K562 (cell line): ENCODE results near the gene GOLGB1. TPM values are rescaled to one million over a fixed set of nuclear protein-coding genes. Genes with fewer than 3 reads are reported as not detected.

Experiments
- ATAC-seq: fragments of 200-7000 bp; cut with Tn5 transposase; 3 replicates; pipeline ENCODE4 v1.9.1; 2020; ENCODE audit warnings: moderate library complexity
- BruUV-seq: library from RNA; stranded (reverse); fragments of 400-500 nt; replicated peaks from 2 replicates; lab custom pipeline; 2021; lab: Mats Ljungman, UMichigan
- CTCF ChIA-PET: fragments of 300-600 bp; formaldehyde crosslinking; extraction: SDS; loops from one replicate; lab custom pipeline; 2021; ENCODE audit warnings: low intra/inter-chr PET ratio; lab: Yijun Ruan, JAX
- POLR2A ChIA-PET: fragments of 300-600, 350-650 bp; sonication (Branson Sonifier 250); formaldehyde crosslinking; extraction: SDS; loops from one replicate; lab custom pipeline; 2021; ENCODE audit warnings: antibody characterized with exemption, inconsistent platforms; lab: Yijun Ruan, JAX
- DNase-seq, 4 experiments: peaks; one replicate each; pipeline versions ENCODE4 v3.0.0 to v3.0.0-alpha.2; 2011 to 2018; ENCODE audit warnings: low spot score in 3 of 4, mixed read lengths in 3 of 4; ENCODE audit errors: extremely low read depth in 1 of 4
- FAIRE-seq: peaks from 2 replicates; lab custom pipeline; 2011; peaks lifted over from hg19 to GRCh38; lab: Jason Lieb, UNC
- H2AFZ ChIP-seq: 2 replicates; pipeline ENCODE4 v1.6.0; 2011; ENCODE audit warnings: low read depth, low read length, control low read depth, inconsistent platforms
- H3K27ac ChIP-seq: fragments of 200-600 bp; 3 replicates; pipeline ENCODE4 v1.8.0; 2011; ENCODE audit warnings: low read depth, mild to moderate bottlenecking, control low read depth, inconsistent platforms, low read length, moderate library complexity, mixed read lengths; ENCODE audit errors: extremely low read depth
- H3K27me3 ChIP-seq, 2 experiments: fragments of 300-600 bp in 1 of 2; 2 replicates in 1 of 2; 3 replicates in 1 of 2; pipeline versions ENCODE4 v1.6.0 to v1.8.0; 2011; ENCODE audit warnings: inconsistent platforms in 2 of 2, low read length in 2 of 2, mild to moderate bottlenecking in 1 of 2, mixed read lengths in 1 of 2, moderate library complexity in 1 of 2; ENCODE audit not compliant: control insufficient read depth in 2 of 2, insufficient read depth in 2 of 2
- H3K36me3 ChIP-seq: fragments of 300-600 bp; 3 replicates; pipeline ENCODE4 v1.8.0; 2011; ENCODE audit warnings: mild to moderate bottlenecking, low read length, inconsistent platforms; ENCODE audit not compliant: control insufficient read depth, insufficient read depth
- H3K4me1 ChIP-seq, 2 experiments: fragments of 200-600 bp in 1 of 2; replicated peaks in 1 of 2; 2 replicates in 1 of 2; 3 replicates in 1 of 2; pipeline versions ENCODE4 v1.5.1 to v1.8.0; 2011; ENCODE audit warnings: inconsistent platforms in 2 of 2, low read length in 2 of 2, mild to moderate bottlenecking in 1 of 2, mixed read lengths in 1 of 2, moderate library complexity in 1 of 2; ENCODE audit not compliant: control insufficient read depth in 2 of 2, insufficient read depth in 2 of 2
- H3K4me2 ChIP-seq: 2 replicates; pipeline ENCODE4 v1.6.1; 2011; ENCODE audit warnings: low read length, control low read depth, inconsistent platforms, mixed read lengths; ENCODE audit not compliant: insufficient read depth
- H3K4me3 ChIP-seq: fragments of 200-600 bp; sonication (generic), shearing (Covaris generic); 2 replicates; pipeline ENCODE4 v1.5.1; 2016; ENCODE audit warnings: control low read depth, inconsistent platforms
- H3K79me2 ChIP-seq: fragments of 200-600 bp; 3 replicates; pipeline ENCODE4 v1.8.0; 2011; ENCODE audit warnings: low read length, inconsistent platforms; ENCODE audit not compliant: control insufficient read depth, insufficient read depth
- H3K9ac ChIP-seq, 2 experiments: 2 replicates each; pipeline versions ENCODE4 v1.6.0 to v1.6.1; 2011; ENCODE audit warnings: low read depth in 2 of 2, low read length in 2 of 2, control low read depth in 1 of 2, inconsistent platforms in 1 of 2, mild to moderate bottlenecking in 1 of 2, mixed read lengths in 1 of 2; ENCODE audit not compliant: insufficient read depth in 1 of 2
- H3K9me1 ChIP-seq: one replicate; pipeline ENCODE4 v1.6.0; 2011; ENCODE audit warnings: inconsistent platforms, mild to moderate bottlenecking, low read length, moderate library complexity; ENCODE audit not compliant: control insufficient read depth, insufficient read depth
- H3K9me3 ChIP-seq: replicated peaks from 2 replicates; pipeline ENCODE4 v1.5.1; 2011; ENCODE audit warnings: low read depth, low read length, inconsistent platforms; ENCODE audit not compliant: control insufficient read depth, insufficient read depth
- H4K20me1 ChIP-seq: replicated peaks from 2 replicates; pipeline ENCODE4 v1.6.1; 2011; ENCODE audit warnings: low read length, inconsistent platforms, mixed read lengths; ENCODE audit not compliant: control insufficient read depth, insufficient read depth
- ATF7 ChIP-seq: fragments of 450-650 bp; IDR thresholded peaks from 2 replicates; pipeline ENCODE4 v1.7.1; 2014; ENCODE audit warnings: mild to moderate bottlenecking, moderate library complexity
- CHD1 ChIP-seq: fragments of 200-600 bp; sonication (generic); IDR thresholded peaks from one replicate; pipeline ENCODE4 v1.6.1; 2012; ENCODE audit warnings: mild to moderate bottlenecking, moderate library complexity, low read length, inconsistent platforms
- CHD4 ChIP-seq: fragments of 200-600 bp; sonication (generic); IDR thresholded peaks from 3 replicates; pipeline ENCODE4 v1.6.1; 2012; ENCODE audit warnings: low read depth, mild to moderate bottlenecking, mixed read lengths, low read length, inconsistent platforms; ENCODE audit not compliant: insufficient read depth, insufficient replicate concordance, poor library complexity, severe bottlenecking
- JUND ChIP-seq, 2 experiments: IDR thresholded peaks; 2 replicates in 1 of 2; 3 replicates in 1 of 2; pipeline ENCODE4 v1.6.1; 2011; ENCODE audit warnings: borderline replicate concordance in 2 of 2, low read depth in 2 of 2, low read length in 2 of 2, improper control_type of control experiment in 1 of 2, missing biosample characterization in 1 of 2, missing genetic modification characterization in 1 of 2, missing genetic modification reagents in 1 of 2
- KDM4B ChIP-seq, 2 experiments: fragments of 450-650 bp in 1 of 2; sonication (generic) in 1 of 2; IDR thresholded peaks; 2 replicates each; pipeline ENCODE4 v1.6.1; 2016 to 2017; ENCODE audit warnings: borderline replicate concordance in 2 of 2, antibody characterized with exemption in 1 of 2, low read depth in 1 of 2, mild to moderate bottlenecking in 1 of 2
- L3MBTL2 ChIP-seq: fragments of 450-650 bp; IDR thresholded peaks from 2 replicates; pipeline ENCODE4 v1.6.1; 2016; ENCODE audit warnings: mild to moderate bottlenecking, moderate library complexity
- MAFF ChIP-seq: IDR thresholded peaks from 2 replicates; pipeline ENCODE4 v1.6.1; 2012; ENCODE audit warnings: low read length, improper control_type of control experiment
- MCM3 ChIP-seq: fragments of 450-650 bp; IDR thresholded peaks from 2 replicates; pipeline ENCODE4 v1.6.1; 2016
- MED1 ChIP-seq: sonication (generic); formaldehyde crosslinking; IDR thresholded peaks from 2 replicates; pipeline ENCODE4 v1.8.1; 2023; ENCODE audit warnings: missing genetic modification reagents, borderline replicate concordance
- MXI1 ChIP-seq: IDR thresholded peaks from 2 replicates; pipeline ENCODE4 v1.6.1; 2011; ENCODE audit warnings: low read depth, mild to moderate bottlenecking, improper control_type of control experiment, low read length
- NFE2 ChIP-seq: IDR thresholded peaks from 2 replicates; pipeline ENCODE4 v1.6.1; 2014; ENCODE audit warnings: antibody characterized with exemption, low read depth
- NR1H2 ChIP-seq: sonication (generic); formaldehyde crosslinking; IDR thresholded peaks from 2 replicates; pipeline ENCODE4 v1.4.0; 2020; ENCODE audit warnings: mild to moderate bottlenecking, missing genetic modification reagents
- NR2C1 ChIP-seq, 2 experiments: fragments of 450-650 bp; IDR thresholded peaks; 2 replicates each; pipeline ENCODE4 v1.6.1; 2017; ENCODE audit warnings: mild to moderate bottlenecking in 2 of 2, antibody characterized with exemption in 1 of 2, inconsistent platforms in 1 of 2, missing compliant biosample characterization in 1 of 2, missing genetic modification characterization in 1 of 2
- ZBTB8A ChIP-seq: fragments of 450-650 bp; IDR thresholded peaks from 2 replicates; pipeline ENCODE4 v1.6.1; 2018; ENCODE audit warnings: mild to moderate bottlenecking, moderate library complexity; ENCODE audit not compliant: partially characterized antibody
- WGBS: fragments of 100-300 bp; shearing (Covaris generic); methylation state at CpG from one replicate; pipeline ENCODE4 v1.1.6; 2016; ENCODE audit warnings: low coverage, mixed read lengths; ENCODE audit not compliant: insufficient coverage; ENCODE audit errors: missing lambda C conversion rate; 5-methylcytosine and 5-hydroxymethylcytosine counted together
- in situ Hi-C: fragments of 300-500 bp; cut with MboI; formaldehyde crosslinking; loops from 4 replicates; pipeline ENCODE4 v1.15.0; 2018; ENCODE audit warnings: inconsistent platforms, mixed read lengths
- intact Hi-C: fragments of 100-400 bp; cut with micrococcal nuclease; formaldehyde crosslinking; loops from 2 replicates; pipeline ENCODE4 v1.14.2; 2022
- polyA plus RNA-seq, 8 experiments: library from polyadenylated mRNA; depleted of rRNA in 4 of 8; stranded (reverse) in 5 of 8; unstranded in 3 of 8; fragments of >200 nt; fragmentation: Nextera tagmentation in 2 of 8; fragmentation: Illumina TruSeq in 1 of 8; extraction: Ambion mirVana in 2 of 8; extraction: Trizol in 1 of 8; gene quantifications; 2 replicates each; pipeline versions ENCODE4 v1.2.1 to v1.2.3, GENCODE V29; 2011 to 2014; ENCODE audit warnings: inconsistent platforms in 1 of 8, missing spikeins in 1 of 8
- total RNA-seq, 7 experiments: library from RNA; depleted of rRNA in 6 of 7; stranded (reverse); fragments of >200 nt in 6 of 7; fragmentation: Illumina TruSeq in 2 of 7; extraction: Trizol in 2 of 7; gene quantifications; 2 replicates each; pipeline versions ENCODE4 v1.2.1 to v1.2.3, GENCODE V29; 2011 to 2021; ENCODE audit warnings: low replicate concordance in 1 of 7
- TF ChIP-seq, protein P1 (sequence below): fragments of 450-650 bp; formaldehyde crosslinking; IDR thresholded peaks from 2 replicates; pipeline ENCODE4 v1.4.0; 2022; ENCODE audit warnings: missing genetic modification characterization

The GOLGB1 gene
- total and polyA plus RNA-seq, 9 of the 15 experiments (the other 6 are each of a cell fraction or from before 2014, with no cell fraction given): 4.0 to 16.3 (median 9.7) TPM

DNA sequence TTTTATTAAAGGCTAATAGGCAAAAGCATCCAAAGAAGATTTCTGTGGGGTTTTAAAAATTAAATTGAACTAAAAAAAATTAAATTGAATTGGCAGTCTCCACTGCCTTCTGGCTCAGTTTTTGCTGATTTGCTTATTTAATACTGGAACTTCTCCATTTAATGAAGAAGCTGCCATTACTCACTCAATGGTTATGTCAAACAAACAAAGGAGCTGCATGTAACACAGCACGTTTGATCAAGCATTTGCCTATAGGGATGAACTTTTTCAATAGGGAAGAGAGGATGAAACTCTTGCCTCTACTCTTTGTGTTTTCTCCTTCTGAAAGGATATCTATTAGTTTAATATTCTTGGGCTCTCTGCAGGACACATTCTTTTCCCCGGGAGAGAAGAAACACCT lies 84.1 kb downstream of the GOLGB1 start:
- POLR2A ChIA-PET: interaction anchor here (0.7 kb wide), 1 partner anchor 45 kb away, joined by 3 read pairs; no protein-coding TSS in a partner anchor
- CTCF ChIA-PET: no interaction called here

More for the DNA sequence above, 84.1 kb downstream of the GOLGB1 start:
- no TSS peak for BruUV-seq
- Histone ChIP-seq H3K36me3 (peaks cover 26% of the 10 kb centered on the region; the same call in 2 of the 3 replicates), H3K4me2 (no peak overlapping the region), H3K4me1 (no peaks in the 10 kb centered on the region; a peak in 2 of 5 replicates), H3K9me1 (no peaks in the 10 kb centered on the region), H3K27ac (no peak overlapping the region), H3K4me3 (no peak overlapping the region), H2AFZ (no peak overlapping the region), H3K27me3 (no peaks in the 10 kb centered on the region), H3K9ac (no peak overlapping the region), H4K20me1 (no peaks in the 10 kb centered on the region), H3K79me2 (no peaks in the 10 kb centered on the region), H3K9me3 (no peaks in the 10 kb centered on the region)
- in situ Hi-C loops (no loop called here), intact Hi-C loops (no loop called here)
- TF ChIP-seq MCM3 (no peak), CHD4 (no peak), L3MBTL2 (no peak), MED1 (CRISPR knock-in tag) (no peak), MAFF (no peak), CHD1 (no peak), JUND (IDR thresholded peaks at IDR 0.05; ENCODE audit: borderline replicate concordance, low read depth, low read length) (no peak), JUND (tag; IDR thresholded peaks at IDR 0.05; ENCODE audit: borderline replicate concordance, low read depth, low read length) (no peak), NR2C1 (IDR thresholded peaks at IDR 0.05) (no peak), NR2C1 (tag; IDR thresholded peaks at IDR 0.05) (no peak), ZBTB8A (no peak), NR1H2 (CRISPR knock-in tag) (no peak), ATF7 (no peak), NFE2 (no peak), MXI1 (no peak), KDM4B (IDR thresholded peaks at IDR 0.05; ENCODE audit: borderline replicate concordance in 2 of 2, low read depth in 1 of 2) (no peak)
- TF ChIP-seq, protein P1, sequence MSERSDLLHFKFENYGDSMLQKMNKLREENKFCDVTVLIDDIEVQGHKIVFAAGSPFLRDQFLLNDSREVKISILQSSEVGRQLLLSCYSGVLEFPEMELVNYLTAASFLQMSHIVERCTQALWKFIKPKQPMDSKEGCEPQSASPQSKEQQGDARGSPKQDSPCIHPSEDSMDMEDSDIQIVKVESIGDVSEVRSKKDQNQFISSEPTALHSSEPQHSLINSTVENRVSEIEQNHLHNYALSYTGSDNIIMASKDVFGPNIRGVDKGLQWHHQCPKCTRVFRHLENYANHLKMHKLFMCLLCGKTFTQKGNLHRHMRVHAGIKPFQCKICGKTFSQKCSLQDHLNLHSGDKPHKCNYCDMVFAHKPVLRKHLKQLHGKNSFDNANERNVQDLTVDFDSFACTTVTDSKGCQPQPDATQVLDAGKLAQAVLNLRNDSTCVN (CRISPR knock-in tag): no peak
- FAIRE-seq (no peak), ATAC-seq (no peak), DNase-seq (no peak)
- WGBS: 58% methylated on average over 2 of the region's 2 CpGs
